Measurements from ENCODE around the gene RSRC2. TPM values are rescaled to one million over a fixed set of nuclear protein-coding genes. Genes with fewer than 3 reads are reported as not detected.
A peak's percentile ranks its signal among the peaks of the same experiment; 100 is the strongest.

RSRC2 gene
- total and polyA plus RNA-seq, 9 of the 15 experiments (the other 6 are each of a cell fraction or from before 2014, with no cell fraction given): 52.6 to 123 (median 80.3) TPM

- Histone ChIP-seq H3K9me3 (replicated peaks; ENCODE audit: control insufficient read depth, insufficient read depth, low read depth, low read length) (no peaks in the 10 kb centered on the region), H3K36me3 (ENCODE audit: control insufficient read depth, insufficient read depth, low read length) (no peaks in the 10 kb centered on the region), H4K20me1 (replicated peaks; ENCODE audit: control insufficient read depth, insufficient read depth, low read length) (no peaks in the 10 kb centered on the region), H3K79me2 (ENCODE audit: control insufficient read depth, insufficient read depth, low read length) (no peaks in the 10 kb centered on the region), H3K4me1 (replicated peaks in 1 of 2; ENCODE audit: control insufficient read depth in 2 of 2, insufficient read depth in 2 of 2, low read length in 2 of 2) (no peaks in the 10 kb centered on the region; a peak in 2 of 5 replicates), H3K4me2 (ENCODE audit: insufficient read depth, low read length) (no peak overlapping the region), H3K9ac (ENCODE audit: insufficient read depth in 1 of 2, low read depth in 2 of 2, low read length in 2 of 2) (no peak overlapping the region), H3K4me3 (no peak overlapping the region), H3K9me1 (ENCODE audit: control insufficient read depth, insufficient read depth, low read length) (no peaks in the 10 kb centered on the region), H3K27me3 (ENCODE audit: control insufficient read depth in 2 of 2, insufficient read depth in 2 of 2, low read length in 2 of 2) (no peaks in the 10 kb centered on the region), H3K27ac (ENCODE audit: extremely low read depth, low read depth, low read length) (no peak overlapping the region), H2AFZ (ENCODE audit: low read depth, low read length) (no peak overlapping the region)
- no TSS peak for BruUV-seq (replicated peaks)
- DNase-seq (ENCODE audit: extremely low read depth in 1 of 4, low spot score in 3 of 4) (no peak), ATAC-seq (no peak), FAIRE-seq (no peak)
- POLR2A ChIA-PET: no interaction called here
- 92% methylated on average over 2 of the region's 2 CpGs for WGBS (ENCODE audit: insufficient coverage, low coverage, missing lambda C conversion rate)
- intact Hi-C loops (cut with micrococcal nuclease): no loop called here
- CTCF ChIA-PET (ENCODE audit: low intra/inter-chr PET ratio): no interaction called here
- TF ChIP-seq FOXJ2 (tag; IDR thresholded peaks at IDR 0.05) (no peak), CEBPB (tag; IDR thresholded peaks at IDR 0.05) (peak; percentile 15; the same call in 1 of the 2 replicates)
- in situ Hi-C loops (cut with MboI): no loop called here
Observed at GRCh38 chr12:122459211-122459610, 67.5 kb downstream of the RSRC2 start.

- intact Hi-C loops (cut with micrococcal nuclease) (no loop called here), in situ Hi-C loops (cut with MboI) (no loop called here)
- Histone ChIP-seq H3K4me1 (replicated peaks in 1 of 2; ENCODE audit: control insufficient read depth in 2 of 2, insufficient read depth in 2 of 2, low read length in 2 of 2) (peaks cover 0 to 3% of the 10 kb centered on the region in 2 experiments; a peak in 2 of 5 replicates), H3K27ac (ENCODE audit: extremely low read depth, low read depth, low read length) (no peak overlapping the region), H2AFZ (ENCODE audit: low read depth, low read length) (no peak overlapping the region), H3K36me3 (ENCODE audit: control insufficient read depth, insufficient read depth, low read length) (no peaks in the 10 kb centered on the region), H4K20me1 (replicated peaks; ENCODE audit: control insufficient read depth, insufficient read depth, low read length) (no peaks in the 10 kb centered on the region), H3K79me2 (ENCODE audit: control insufficient read depth, insufficient read depth, low read length) (no peaks in the 10 kb centered on the region), H3K9me1 (ENCODE audit: control insufficient read depth, insufficient read depth, low read length) (no peaks in the 10 kb centered on the region), H3K9me3 (replicated peaks; ENCODE audit: control insufficient read depth, insufficient read depth, low read depth, low read length) (no peaks in the 10 kb centered on the region), H3K4me3 (no peak overlapping the region), H3K9ac (ENCODE audit: insufficient read depth in 1 of 2, low read depth in 2 of 2, low read length in 2 of 2) (no peak overlapping the region), H3K27me3 (ENCODE audit: control insufficient read depth in 2 of 2, insufficient read depth in 2 of 2, low read length in 2 of 2) (no peaks in the 10 kb centered on the region), H3K4me2 (ENCODE audit: insufficient read depth, low read length) (no peak overlapping the region)
- FAIRE-seq: no peak
- WGBS (ENCODE audit: insufficient coverage, low coverage, missing lambda C conversion rate): 73% methylated on average over 17 of the region's 17 CpGs
- ChIA-PET POLR2A (no interaction called here), CTCF (ENCODE audit: low intra/inter-chr PET ratio) (no interaction called here)
- TF ChIP-seq ZNF121 (CRISPR knock-in tag; conservative IDR thresholded peaks at IDR 0.05) (peak; percentile 57), ZBTB5 (IDR thresholded peaks at IDR 0.05) (no peak)
- DNase-seq (ENCODE audit: extremely low read depth in 1 of 4, low spot score in 3 of 4): no peak
- no TSS peak for BruUV-seq (replicated peaks)
- no peak for ATAC-seq
Observed at GRCh38 chr12:122458105-122459035, 68.4 kb downstream of the RSRC2 start.

Data from K562 (cell line).